Heart left ventricle (tissue), 13 donors: ENCODE measurements around the gene ATP8A1.

ENCODE experiments used
- POLR2A ChIP-seq, 2 donors: fragments of 450-650 bp; IDR thresholded peaks; one replicate each; pipeline ENCODE4 v1.6.1; 2017; ENCODE audit warnings: antibody characterized with exemption in 2 of 2, mild to moderate bottlenecking in 2 of 2, moderate library complexity in 2 of 2
- TF ChIP-seq, protein P1 (sequence below), 12 donors: fragments of 200-600 bp; sonication (generic) in 4 of 12; IDR thresholded peaks; one replicate each; pipeline versions ENCODE4 v1.5.0 to v1.8.0; 2018 to 2022; ENCODE audit warnings: antibody characterized with exemption in 12 of 12, mild to moderate bottlenecking in 5 of 12
- donor health status: ischemic (EF 13 %, LVEDD 7.1; RV severe dilation, severe dysfunction).
- donor health status: DM: no; HTN: yes; CAD: no.
- donor health status: DM: no; HTN: no; CAD: no.
- donor health status: ischemic (EF 25% LVEDD 6.9; RV normal size, moderate dysfunction).
- donor health status: ischemic (EF 25% LVEDD 5.7; RV mildly dilated, moderate dysfunction).
- donor health status: ischemic (EF 35%, LVEDD 5.7; RV mildly dilated, moderate dysfunction).
- donor health status: nonischemic (EF 11% LVEDD 7.7; RV severe dilation, severe dysfunction).
- donor health status: DM: yes; HTN: yes; CAD: no.
- donor health status: PGD.
- donor health status: ischemic (EF 29% LVEDD 5.4; RV normal size, mild dysfunction).
- donor health status: nonischemic (EF 23%, LVEDD 6.1; RV moderate dilation, normal function).

DNA sequence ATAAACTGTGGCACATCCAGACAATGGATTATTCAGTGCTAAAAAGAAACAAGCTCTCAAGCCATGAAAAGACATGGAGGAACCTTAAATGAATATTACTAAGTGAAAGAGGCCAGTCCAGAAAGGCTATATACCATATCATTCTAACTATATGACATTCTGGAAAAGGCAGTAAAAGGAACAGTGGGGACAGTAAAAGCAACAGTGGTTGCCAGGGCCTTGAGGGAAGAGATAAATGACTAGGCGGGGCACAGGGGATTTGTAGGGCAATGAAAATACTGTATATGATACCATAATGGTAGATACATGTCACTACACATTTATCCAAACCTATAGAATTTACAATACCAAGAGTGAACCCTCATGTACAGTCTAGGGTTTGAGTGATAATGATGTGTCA is 115.3 kb downstream of the ATP8A1 start:
- TF ChIP-seq, protein P1, sequence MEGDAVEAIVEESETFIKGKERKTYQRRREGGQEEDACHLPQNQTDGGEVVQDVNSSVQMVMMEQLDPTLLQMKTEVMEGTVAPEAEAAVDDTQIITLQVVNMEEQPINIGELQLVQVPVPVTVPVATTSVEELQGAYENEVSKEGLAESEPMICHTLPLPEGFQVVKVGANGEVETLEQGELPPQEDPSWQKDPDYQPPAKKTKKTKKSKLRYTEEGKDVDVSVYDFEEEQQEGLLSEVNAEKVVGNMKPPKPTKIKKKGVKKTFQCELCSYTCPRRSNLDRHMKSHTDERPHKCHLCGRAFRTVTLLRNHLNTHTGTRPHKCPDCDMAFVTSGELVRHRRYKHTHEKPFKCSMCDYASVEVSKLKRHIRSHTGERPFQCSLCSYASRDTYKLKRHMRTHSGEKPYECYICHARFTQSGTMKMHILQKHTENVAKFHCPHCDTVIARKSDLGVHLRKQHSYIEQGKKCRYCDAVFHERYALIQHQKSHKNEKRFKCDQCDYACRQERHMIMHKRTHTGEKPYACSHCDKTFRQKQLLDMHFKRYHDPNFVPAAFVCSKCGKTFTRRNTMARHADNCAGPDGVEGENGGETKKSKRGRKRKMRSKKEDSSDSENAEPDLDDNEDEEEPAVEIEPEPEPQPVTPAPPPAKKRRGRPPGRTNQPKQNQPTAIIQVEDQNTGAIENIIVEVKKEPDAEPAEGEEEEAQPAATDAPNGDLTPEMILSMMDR (IDR thresholded peaks at IDR 0.05), result no peak
- TF ChIP-seq POLR2A (IDR thresholded peaks at IDR 0.05), result no peak
